GM19099 (cell line): ENCODE results near the gene PTCD3.

ENCODE experiments used
- POLR2A ChIP-seq: IDR thresholded peaks from 3 replicates; pipeline ENCODE4 v1.6.1; 2011; ENCODE audit warnings: low read depth; ENCODE audit not compliant: insufficient read length; ENCODE audit errors: extremely low read depth

PTCD3 gene

GRCh38 chr2:86107031-86107430, 996 bp downstream of the PTCD3 start:
- no peak for TF ChIP-seq POLR2A

- TF ChIP-seq POLR2A: no peak
Measured at GRCh38 chr2:86118130-86118529, 12.1 kb downstream of the PTCD3 start.

GRCh38 chr2:86123328-86123925, 17.4 kb downstream of the PTCD3 start:
- no peak for TF ChIP-seq POLR2A

- TF ChIP-seq POLR2A: no peak
Measured at GRCh38 chr2:86124683-86125082, 18.6 kb downstream of the PTCD3 start.

- no peak for TF ChIP-seq POLR2A
Measured at GRCh38 chr2:86134709-86135108, 28.7 kb downstream of the PTCD3 start.

- no peak for TF ChIP-seq POLR2A
Measured at GRCh38 chr2:86135653-86136052, 29.6 kb downstream of the PTCD3 start.

- no peak for TF ChIP-seq POLR2A
Measured at GRCh38 chr2:86136141-86136540, 30.1 kb downstream of the PTCD3 start.

- TF ChIP-seq POLR2A: no peak
Measured at GRCh38 chr2:86138736-86139625, 32.9 kb downstream of the PTCD3 start.

GRCh38 chr2:86139981-86140380, 33.9 kb downstream of the PTCD3 start:
- no peak for TF ChIP-seq POLR2A

- TF ChIP-seq POLR2A: no peak
Measured at GRCh38 chr2:86140969-86141392, 34.9 kb downstream of the PTCD3 start.

- no peak for TF ChIP-seq POLR2A
Measured at GRCh38 chr2:86142436-86143257, 36.6 kb downstream of the PTCD3 start.

- TF ChIP-seq POLR2A: no peak
Measured at GRCh38 chr2:86143307-86143706, 37.3 kb downstream of the PTCD3 start.

- peak; percentile 16 for TF ChIP-seq POLR2A
Measured at GRCh38 chr2:86143926-86144685, 38.1 kb downstream of the PTCD3 start.

- no peak for TF ChIP-seq POLR2A
Measured at GRCh38 chr2:86147793-86148192, 41.8 kb downstream of the PTCD3 start.

- no peak for TF ChIP-seq POLR2A
Measured at GRCh38 chr2:86150502-86150901, 44.5 kb downstream of the PTCD3 start.
